IMR-90 (cell line): ENCODE data around the gene CD99L2. TPM values are rescaled to one million over a fixed set of nuclear protein-coding genes. Genes with fewer than 3 reads are reported as not detected.

Source experiments
- ATAC-seq: fragments of 200-7000 bp; cut with Tn5 transposase; 2 replicates; pipeline ENCODE4 v1.9.1; 2020; ENCODE audit warnings: low read depth, mild to moderate bottlenecking, moderate library complexity
- BruUV-seq: library from RNA; stranded (reverse); fragments of 400-500 nt; replicated peaks from 2 replicates; lab custom pipeline; 2021; lab: Mats Ljungman, UMichigan
- CTCF ChIA-PET: fragments of 300-600 bp; formaldehyde crosslinking; extraction: SDS; loops from one replicate; lab custom pipeline; 2021; ENCODE audit warnings: antibody characterized with exemption; lab: Yijun Ruan, JAX
- POLR2A ChIA-PET: fragments of 300-600 bp; sonication (Branson Sonifier 250); formaldehyde crosslinking; loops from one replicate; lab custom pipeline; 2022; ENCODE audit warnings: antibody characterized with exemption; ENCODE audit not compliant: unreplicated experiment; lab: Charles Lee
- DNase-seq: peaks from one replicate; pipeline ENCODE4 v3.0.0; 2013
- H2AFZ ChIP-seq: replicated peaks from 2 replicates; pipeline ENCODE3; 2013; ENCODE audit warnings: low read length, mild to moderate bottlenecking; ENCODE audit not compliant: poor library complexity
- H2AK5ac ChIP-seq: 2 replicates; pipeline ENCODE4 v1.6.1; 2013; ENCODE audit warnings: low read depth, low read length, inconsistent platforms
- H2AK9ac ChIP-seq: replicated peaks from 2 replicates; pipeline ENCODE3; 2013; ENCODE audit warnings: mild to moderate bottlenecking, low read depth, low read length, moderate library complexity; ENCODE audit not compliant: poor library complexity
- H2BK120ac ChIP-seq: 2 replicates; pipeline ENCODE4 v1.6.1; 2013; ENCODE audit warnings: low read depth, low read length, inconsistent platforms
- H2BK15ac ChIP-seq: 3 replicates; pipeline ENCODE4 v1.6.1; 2013; ENCODE audit warnings: low read depth, low read length, inconsistent platforms
- H2BK20ac ChIP-seq: 2 replicates; pipeline ENCODE4 v1.6.1; 2013; ENCODE audit warnings: low read depth, mild to moderate bottlenecking, inconsistent platforms, low read length, moderate library complexity
- H2BK5ac ChIP-seq: 2 replicates; pipeline ENCODE4 v1.6.1; 2013; ENCODE audit warnings: mild to moderate bottlenecking, low read depth, low read length, inconsistent platforms; ENCODE audit not compliant: poor library complexity, severe bottlenecking
- H3K14ac ChIP-seq: replicated peaks from 2 replicates; pipeline ENCODE4 v1.6.1; 2013; ENCODE audit warnings: low read depth, low read length, inconsistent platforms
- H3K18ac ChIP-seq: 2 replicates; pipeline ENCODE4 v1.6.1; 2013; ENCODE audit warnings: low read depth, low read length, control low read depth
- H3K23ac ChIP-seq: 2 replicates; pipeline ENCODE4 v1.6.1; 2013; ENCODE audit warnings: low read depth, low read length, inconsistent platforms
- H3K27ac ChIP-seq: 2 replicates; pipeline ENCODE4 v1.5.1; 2013; ENCODE audit warnings: mild to moderate bottlenecking, control low read depth, low read length; ENCODE audit not compliant: insufficient read depth
- H3K27me3 ChIP-seq: 2 replicates; pipeline ENCODE4 v1.6.1; 2013; ENCODE audit warnings: low read length; ENCODE audit not compliant: control insufficient read depth, insufficient read depth
- H3K36me3 ChIP-seq: 2 replicates; pipeline ENCODE4 v1.6.1; 2013; ENCODE audit warnings: low read length, mixed read lengths; ENCODE audit not compliant: control insufficient read depth, insufficient read depth
- H3K4ac ChIP-seq: 2 replicates; pipeline ENCODE4 v1.6.1; 2013; ENCODE audit warnings: low read depth, low read length, inconsistent platforms
- H3K4me1 ChIP-seq: 2 replicates; pipeline ENCODE4 v1.6.1; 2013; ENCODE audit warnings: low read length, mixed read lengths; ENCODE audit not compliant: control insufficient read depth, insufficient read depth
- H3K4me2 ChIP-seq: 2 replicates; pipeline ENCODE4 v1.6.1; 2013; ENCODE audit warnings: low read depth, mild to moderate bottlenecking, control low read depth, low read length, moderate library complexity
- H3K4me3 ChIP-seq: 2 replicates; pipeline ENCODE4 v1.5.1; 2013; ENCODE audit warnings: low read depth, mild to moderate bottlenecking, control low read depth, low read length, moderate library complexity; ENCODE audit not compliant: insufficient read depth
- H3K56ac ChIP-seq: 2 replicates; pipeline ENCODE4 v1.6.1; 2013; ENCODE audit warnings: low read length, inconsistent platforms; ENCODE audit not compliant: insufficient read depth; ENCODE audit errors: extremely low read depth
- H3K79me1 ChIP-seq, 2 experiments: 2 replicates each; pipeline ENCODE4 v1.6.1; 2013; ENCODE audit warnings: low read length in 2 of 2, inconsistent platforms in 1 of 2, low read depth in 1 of 2
- H3K9ac ChIP-seq: 2 replicates; pipeline ENCODE4 v1.6.1; 2013; ENCODE audit warnings: low read depth, low read length, control low read depth
- H3K9me1 ChIP-seq: 2 replicates; pipeline ENCODE4 v1.6.1; 2013; ENCODE audit warnings: low read length, inconsistent platforms; ENCODE audit not compliant: insufficient read depth
- H3K9me3 ChIP-seq: 2 replicates; pipeline ENCODE4 v1.6.1; 2013; ENCODE audit warnings: low read length; ENCODE audit not compliant: control insufficient read depth, insufficient read depth
- H4K20me1 ChIP-seq: 2 replicates; pipeline ENCODE4 v1.6.1; 2013; ENCODE audit warnings: low read length, inconsistent platforms; ENCODE audit not compliant: insufficient read depth
- H4K5ac ChIP-seq: 2 replicates; pipeline ENCODE4 v1.6.1; 2013; ENCODE audit warnings: mild to moderate bottlenecking, low read depth, low read length, control low read depth
- H4K8ac ChIP-seq, 2 experiments: 2 replicates each; pipeline ENCODE4 v1.6.1; 2013; ENCODE audit warnings: low read depth in 2 of 2, low read length in 2 of 2, control low read depth in 1 of 2, inconsistent platforms in 1 of 2
- H4K91ac ChIP-seq: 2 replicates; pipeline ENCODE4 v1.6.1; 2013; ENCODE audit warnings: low read depth, low read length, inconsistent platforms; ENCODE audit not compliant: insufficient read depth
- BHLHE40 ChIP-seq: fragments of 150-350 bp; IDR thresholded peaks from 2 replicates; pipeline ENCODE4 v1.6.1; 2016; ENCODE audit warnings: mild to moderate bottlenecking, low read depth, low read length
- CEBPB ChIP-seq: IDR thresholded peaks from 2 replicates; pipeline ENCODE4 v1.6.1; 2012; ENCODE audit warnings: low read depth, low read length, improper control_type of control experiment
- CHD1 ChIP-seq: IDR thresholded peaks from 2 replicates; pipeline ENCODE4 v1.6.1; 2012; ENCODE audit warnings: low read depth, low read length, improper control_type of control experiment
- MAFK ChIP-seq: IDR thresholded peaks from 2 replicates; pipeline ENCODE4 v1.6.1; 2012; ENCODE audit warnings: low read depth, low read length, improper control_type of control experiment
- MXI1 ChIP-seq: IDR thresholded peaks from 2 replicates; pipeline ENCODE4 v1.6.1; 2012; ENCODE audit warnings: low read depth, mild to moderate bottlenecking, low read length, moderate library complexity, borderline replicate concordance
- RFX5 ChIP-seq: IDR thresholded peaks from 2 replicates; pipeline ENCODE4 v1.8.0; 2012; ENCODE audit warnings: low read depth, mild to moderate bottlenecking, low read length, moderate library complexity
- SMC3 ChIP-seq: fragments of 150-350 bp; IDR thresholded peaks from 2 replicates; pipeline ENCODE4 v1.6.1; 2016; ENCODE audit warnings: low read depth, mild to moderate bottlenecking, antibody characterized with exemption, low read length, moderate library complexity
- WGBS, 2 experiments: methylation state at CpG; one replicate each; pipeline versions ENCODE4 v1.1.5 to v1.1.7; 2013; ENCODE audit warnings: missing lambda C conversion rate in 2 of 2; ENCODE audit not compliant: insufficient read length in 1 of 2; ENCODE audit errors: extremely low coverage in 2 of 2; 5-methylcytosine and 5-hydroxymethylcytosine counted together
- dilution Hi-C: fragments of 300-500 bp; cut with HindIII; formaldehyde crosslinking; loops from one replicate; pipeline ENCODE4 v1.14.3; 2018; ENCODE audit warnings: low sequenced_read_pairs; ENCODE audit not compliant: unreplicated experiment
- in situ Hi-C: fragments of 300-500 bp; cut with MboI; formaldehyde crosslinking; loops from 3 replicates; pipeline ENCODE4 v1.14.3; 2019; ENCODE audit warnings: low sequenced_read_pairs, inconsistent platforms, mixed read lengths
- intact Hi-C: fragments of 100-400 bp; cut with micrococcal nuclease; formaldehyde crosslinking; loops from 2 replicates; pipeline ENCODE4 v1.10.0; 2022
- polyA plus RNA-seq, 3 experiments: library from polyadenylated mRNA; depleted of rRNA; stranded (reverse); fragments of >200 nt; gene quantifications; 2 replicates each; pipeline ENCODE4 v1.2.3, GENCODE V29; 2012; ENCODE audit warnings: low replicate concordance in 1 of 3
- total RNA-seq: library from RNA; depleted of rRNA; stranded (reverse); fragments of >200 nt; gene quantifications from 2 replicates; pipeline ENCODE4 v1.2.3, GENCODE V29; 2012
- TF ChIP-seq, protein P1 (sequence below): conservative IDR thresholded peaks from 2 replicates; pipeline ENCODE4 v1.5.1; 2012; ENCODE audit warnings: mild to moderate bottlenecking, low read depth, low read length, improper control_type of control experiment
- TF ChIP-seq, protein P2 (sequence below): fragments of 150-350 bp; IDR thresholded peaks from 2 replicates; pipeline ENCODE4 v1.6.1; 2016; ENCODE audit warnings: low read depth, mild to moderate bottlenecking, low read length, moderate library complexity, borderline replicate concordance

Gene CD99L2
- total and polyA plus RNA-seq, 2 of the 4 experiments (the other 2 are of a cell fraction), result 17.4 to 41.4 TPM

DNA sequence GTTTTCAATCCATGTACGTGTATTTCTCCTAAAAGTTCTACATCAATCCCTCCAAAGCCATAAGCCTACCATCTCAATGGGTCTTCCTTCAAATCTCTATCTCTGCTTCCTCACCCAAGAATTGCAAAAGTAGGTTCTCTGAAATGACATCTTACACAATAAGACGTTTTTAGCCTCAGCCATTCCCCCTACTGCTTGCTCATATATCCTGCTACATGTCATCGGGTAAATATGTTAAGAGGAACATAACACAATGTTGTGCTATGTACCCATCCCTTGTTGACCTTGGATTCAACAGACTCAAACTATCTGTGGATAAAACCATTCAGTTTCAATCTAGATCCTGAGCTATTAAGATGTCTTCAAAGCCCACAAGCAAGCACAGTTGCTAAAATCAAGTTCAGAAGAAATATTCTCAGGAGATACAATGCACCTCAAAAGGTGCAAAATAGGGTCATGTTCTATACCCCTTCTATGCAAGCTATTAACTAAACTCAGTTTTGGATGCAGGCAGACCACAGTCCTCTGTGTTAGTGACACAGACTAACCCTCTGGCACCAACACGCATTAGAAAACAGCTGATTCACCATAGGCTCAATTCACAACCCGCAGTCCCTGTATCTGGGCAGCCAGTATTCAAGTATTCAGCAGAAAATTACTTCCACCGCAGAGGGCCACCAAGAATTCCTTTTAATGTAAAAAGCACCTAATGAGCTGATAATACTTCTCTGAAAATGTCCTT, 56.8 kb downstream of the CD99L2 start:
- no peak overlapping the region for H2BK5ac ChIP-seq
- dilution Hi-C loops, result no loop called here

More for the DNA sequence above, 56.8 kb downstream of the CD99L2 start:
- H3K56ac ChIP-seq, result no peak overlapping the region
- 67% methylated on average over 1 of the region's 6 CpGs; no CpG with 5 or more reads in 1 of the 2 experiments for WGBS, 2 experiments
- H3K14ac ChIP-seq, result no peak overlapping the region
- H2AK5ac ChIP-seq, result no peak overlapping the region
- POLR2A ChIA-PET, result no interaction called here
- no peak overlapping the region for H3K4ac ChIP-seq
- CTCF ChIA-PET, result interaction anchor here (0.6 kb wide), 1 partner anchor 23 kb away, joined by 5 read pairs; no protein-coding TSS in a partner anchor
- H4K5ac ChIP-seq, result no peak overlapping the region
- no peak overlapping the region for H3K4me3 ChIP-seq
- peak; percentile 23 for DNase-seq
- BruUV-seq, result no TSS peak
- no peak overlapping the region for H3K27ac ChIP-seq
- no peak overlapping the region for H3K9ac ChIP-seq
- H4K20me1 ChIP-seq, result no peaks in the 10 kb centered on the region
- no peaks in the 10 kb centered on the region for H3K9me3 ChIP-seq
- no peak overlapping the region for H3K23ac ChIP-seq
- peaks cover 1% of the 10 kb centered on the region; the same call in 1 of the 2 replicates for H3K4me1 ChIP-seq
- no peak overlapping the region for H2AK9ac ChIP-seq
- H3K79me1 ChIP-seq, result peaks cover 2 to 3% of the 10 kb centered on the region in 2 experiments; a peak in 3 of 4 replicates
- no peaks in the 10 kb centered on the region for H3K36me3 ChIP-seq
- H4K91ac ChIP-seq, result no peak overlapping the region
- no peak overlapping the region for H2BK120ac ChIP-seq
- no peak overlapping the region for H3K18ac ChIP-seq
- peak; percentile 44 for ATAC-seq
- H3K27me3 ChIP-seq, result no peaks in the 10 kb centered on the region
- in situ Hi-C loops (no loop called here), intact Hi-C loops (no loop called here)
- H4K8ac ChIP-seq, result no peak overlapping the region
- TF ChIP-seq CHD1 (no peak), CEBPB (peak; percentile 39), MXI1 (no peak), BHLHE40 (no peak), SMC3 (no peak), RFX5 (no peak), MAFK (no peak)
- TF ChIP-seq, protein P1, sequence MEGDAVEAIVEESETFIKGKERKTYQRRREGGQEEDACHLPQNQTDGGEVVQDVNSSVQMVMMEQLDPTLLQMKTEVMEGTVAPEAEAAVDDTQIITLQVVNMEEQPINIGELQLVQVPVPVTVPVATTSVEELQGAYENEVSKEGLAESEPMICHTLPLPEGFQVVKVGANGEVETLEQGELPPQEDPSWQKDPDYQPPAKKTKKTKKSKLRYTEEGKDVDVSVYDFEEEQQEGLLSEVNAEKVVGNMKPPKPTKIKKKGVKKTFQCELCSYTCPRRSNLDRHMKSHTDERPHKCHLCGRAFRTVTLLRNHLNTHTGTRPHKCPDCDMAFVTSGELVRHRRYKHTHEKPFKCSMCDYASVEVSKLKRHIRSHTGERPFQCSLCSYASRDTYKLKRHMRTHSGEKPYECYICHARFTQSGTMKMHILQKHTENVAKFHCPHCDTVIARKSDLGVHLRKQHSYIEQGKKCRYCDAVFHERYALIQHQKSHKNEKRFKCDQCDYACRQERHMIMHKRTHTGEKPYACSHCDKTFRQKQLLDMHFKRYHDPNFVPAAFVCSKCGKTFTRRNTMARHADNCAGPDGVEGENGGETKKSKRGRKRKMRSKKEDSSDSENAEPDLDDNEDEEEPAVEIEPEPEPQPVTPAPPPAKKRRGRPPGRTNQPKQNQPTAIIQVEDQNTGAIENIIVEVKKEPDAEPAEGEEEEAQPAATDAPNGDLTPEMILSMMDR, result no peak
- TF ChIP-seq, protein P2, sequence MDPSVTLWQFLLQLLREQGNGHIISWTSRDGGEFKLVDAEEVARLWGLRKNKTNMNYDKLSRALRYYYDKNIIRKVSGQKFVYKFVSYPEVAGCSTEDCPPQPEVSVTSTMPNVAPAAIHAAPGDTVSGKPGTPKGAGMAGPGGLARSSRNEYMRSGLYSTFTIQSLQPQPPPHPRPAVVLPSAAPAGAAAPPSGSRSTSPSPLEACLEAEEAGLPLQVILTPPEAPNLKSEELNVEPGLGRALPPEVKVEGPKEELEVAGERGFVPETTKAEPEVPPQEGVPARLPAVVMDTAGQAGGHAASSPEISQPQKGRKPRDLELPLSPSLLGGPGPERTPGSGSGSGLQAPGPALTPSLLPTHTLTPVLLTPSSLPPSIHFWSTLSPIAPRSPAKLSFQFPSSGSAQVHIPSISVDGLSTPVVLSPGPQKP, result no peak
- H3K9me1 ChIP-seq, result no peaks in the 10 kb centered on the region
- H2BK20ac ChIP-seq, result no peak overlapping the region
- no peak overlapping the region for H3K4me2 ChIP-seq
- H2AFZ ChIP-seq, result no peak overlapping the region
- H2BK15ac ChIP-seq, result no peak overlapping the region
